GM12878 (cell line): ENCODE measurements around the gene PADI3. TPM values are rescaled to one million over a fixed set of nuclear protein-coding genes. Genes with fewer than 3 reads are reported as not detected.

Source experiments
- ATAC-seq: fragments of 200-7000 bp; cut with Tn5 transposase; 3 replicates; pipeline ENCODE4 v1.9.1; 2020; ENCODE audit warnings: mild to moderate bottlenecking, moderate library complexity
- BruUV-seq: library from RNA; stranded (reverse); fragments of 400-500 nt; replicated peaks from 2 replicates; lab custom pipeline; 2021; lab: Mats Ljungman, UMichigan
- CTCF ChIA-PET: fragments of 300-600 bp; sonication (Branson Sonifier 250); formaldehyde crosslinking; extraction: SDS; loops from one replicate; lab custom pipeline; 2021; ENCODE audit warnings: inconsistent platforms; lab: Yijun Ruan, JAX
- POLR2A ChIA-PET: fragments of 350-600 bp; formaldehyde crosslinking; extraction: SDS; loops from one replicate; lab custom pipeline; 2021; ENCODE audit warnings: inconsistent platforms; lab: Charles Lee
- RAD21 ChIA-PET: fragments of 300-600 bp; sonication (Branson Sonifier 250); formaldehyde crosslinking; loops from one replicate; lab custom pipeline; 2023; ENCODE audit warnings: antibody characterized with exemption; ENCODE audit not compliant: unreplicated experiment; lab: Charles Lee
- SMC1A ChIA-PET: fragments of 300-600 bp; sonication (Branson Sonifier 250); formaldehyde crosslinking; loops from one replicate; lab custom pipeline; 2023; ENCODE audit not compliant: unreplicated experiment, uncharacterized antibody; lab: Charles Lee
- DNase-seq: peaks from one replicate; pipeline ENCODE4 v3.0.0-alpha.2; 2011; ENCODE audit warnings: low read depth, low spot score
- FAIRE-seq: peaks from 3 replicates; lab custom pipeline; 2011; peaks lifted over from hg19 to GRCh38; lab: Jason Lieb, UNC
- H2AFZ ChIP-seq: 2 replicates; pipeline ENCODE4 v1.6.0; 2011; ENCODE audit warnings: low read depth, low read length, control low read depth; ENCODE audit not compliant: control insufficient read depth
- H3K27ac ChIP-seq: 2 replicates; pipeline ENCODE4 v1.5.1; 2011; ENCODE audit warnings: control low read depth; ENCODE audit not compliant: control insufficient read depth, insufficient read depth
- H3K27me3 ChIP-seq, 2 experiments: replicated peaks in 1 of 2; 2 replicates each; pipeline versions ENCODE4 v1.6.0 to v1.6.1; 2011; ENCODE audit warnings: low read length in 1 of 2; ENCODE audit not compliant: control insufficient read depth in 2 of 2, insufficient read depth in 2 of 2
- H3K36me3 ChIP-seq, 2 experiments: 2 replicates each; pipeline ENCODE4 v1.5.1; 2011; ENCODE audit warnings: low read length in 1 of 2; ENCODE audit not compliant: control insufficient read depth in 2 of 2, insufficient read depth in 2 of 2
- H3K4me1 ChIP-seq: 2 replicates; pipeline ENCODE4 v1.6.1; 2011; ENCODE audit warnings: mild to moderate bottlenecking, low read length, moderate library complexity, mixed read lengths; ENCODE audit not compliant: control insufficient read depth, insufficient read depth
- H3K4me2 ChIP-seq: 2 replicates; pipeline ENCODE4 v1.6.0; 2011; ENCODE audit warnings: control low read depth; ENCODE audit not compliant: control insufficient read depth, insufficient read depth
- H3K4me3 ChIP-seq: fragments of 200-600 bp; sonication (generic); 2 replicates; pipeline ENCODE4 v1.5.1; 2016
- H3K79me2 ChIP-seq: 2 replicates; pipeline ENCODE4 v1.6.0; 2011; ENCODE audit warnings: low read length; ENCODE audit not compliant: control insufficient read depth, insufficient read depth
- H3K9ac ChIP-seq: 2 replicates; pipeline ENCODE4 v1.8.0; 2011; ENCODE audit warnings: low read length, control low read depth, mixed read lengths; ENCODE audit not compliant: control insufficient read depth, insufficient read depth
- H3K9me3 ChIP-seq: replicated peaks from 3 replicates; pipeline ENCODE4 v1.5.1; 2011; ENCODE audit warnings: mild to moderate bottlenecking, low read length; ENCODE audit not compliant: control insufficient read depth, insufficient read depth
- H4K20me1 ChIP-seq: 2 replicates; pipeline ENCODE4 v1.6.0; 2011; ENCODE audit not compliant: control insufficient read depth, insufficient read depth
- CREM ChIP-seq: IDR thresholded peaks from 2 replicates; pipeline ENCODE4 v1.6.1; 2014; ENCODE audit warnings: antibody characterized with exemption, low read depth
- EGR1 ChIP-seq, 2 experiments: IDR thresholded peaks; 1 replicate in 1 of 2; 2 replicates in 1 of 2; pipeline ENCODE4 v1.6.1; 2011 to 2012; ENCODE audit warnings: low read depth in 2 of 2, low read length in 2 of 2, borderline replicate concordance in 1 of 2, mild to moderate bottlenecking in 1 of 2, moderate library complexity in 1 of 2
- FOXK2 ChIP-seq: fragments of 450-650 bp; IDR thresholded peaks from 2 replicates; pipeline ENCODE4 v1.6.1; 2017; ENCODE audit warnings: mild to moderate bottlenecking, moderate library complexity
- JUND ChIP-seq: IDR thresholded peaks from 2 replicates; pipeline ENCODE4 v1.6.1; 2012; ENCODE audit warnings: low read depth, mild to moderate bottlenecking, low read length, improper control_type of control experiment, moderate library complexity
- NFXL1 ChIP-seq: fragments of 450-650 bp; IDR thresholded peaks from 2 replicates; pipeline ENCODE4 v1.6.1; 2017; ENCODE audit warnings: antibody characterized with exemption, mild to moderate bottlenecking, borderline replicate concordance
- POLR2AphosphoS5 ChIP-seq: IDR thresholded peaks from 2 replicates; pipeline ENCODE4 v1.6.1; 2011; ENCODE audit warnings: mild to moderate bottlenecking, low read length, inconsistent platforms
- USF1 ChIP-seq: IDR thresholded peaks from 2 replicates; pipeline ENCODE4 v1.6.1; 2011; ENCODE audit warnings: borderline replicate concordance, low read depth, mild to moderate bottlenecking, moderate library complexity, mixed read lengths, low read length; ENCODE audit not compliant: insufficient read depth; ENCODE audit errors: extremely low read length
- ZBTB4 ChIP-seq: fragments of 450-650 bp; formaldehyde crosslinking; IDR thresholded peaks from 2 replicates; pipeline ENCODE4 v1.4.0; 2022; ENCODE audit warnings: mild to moderate bottlenecking, moderate library complexity
- ZNF217 ChIP-seq: fragments of 450-650 bp; IDR thresholded peaks from 2 replicates; pipeline ENCODE4 v1.6.1; 2017; ENCODE audit warnings: antibody characterized with exemption, mild to moderate bottlenecking
- ZSCAN29 ChIP-seq: fragments of 450-650 bp; IDR thresholded peaks from 2 replicates; pipeline ENCODE4 v1.6.1; 2017; ENCODE audit warnings: mild to moderate bottlenecking, moderate library complexity
- WGBS: methylation state at CpG from one replicate; pipeline ENCODE4 v1.1.6; 2016; ENCODE audit warnings: low lambda C conversion rate; ENCODE audit not compliant: insufficient replicate concordance, insufficient coverage; ENCODE audit errors: missing lambda C conversion rate; 5-methylcytosine and 5-hydroxymethylcytosine counted together
- in situ Hi-C: fragments of 300-500 bp; cut with MboI; formaldehyde crosslinking; loops from 9 replicates; pipeline ENCODE4 v1.14.3; 2018; ENCODE audit warnings: mixed read lengths
- intact Hi-C: fragments of 100-400 bp; cut with micrococcal nuclease; formaldehyde crosslinking; loops from one replicate; pipeline ENCODE4 v1.14.2; 2022; ENCODE audit not compliant: unreplicated experiment
- polyA plus RNA-seq, 11 experiments: library from polyadenylated mRNA; depleted of rRNA in 4 of 11; unstranded in 6 of 11; stranded (reverse) in 5 of 11; fragments of >200 nt; fragmentation: Nextera tagmentation in 4 of 11; fragmentation: Illumina TruSeq in 1 of 11; extraction: Ambion mirVana in 4 of 11; extraction: Trizol in 1 of 11; gene quantifications; 1 replicate in 1 of 11; 2 replicates in 10 of 11; pipeline versions ENCODE4 v1.2.1 to v1.2.3, GENCODE V29; 2011 to 2016; ENCODE audit warnings: inconsistent platforms in 2 of 11, missing spikeins in 2 of 11, low read depth in 1 of 11
- total RNA-seq, 4 experiments: library from RNA; depleted of rRNA in 3 of 4; stranded (reverse); fragments of >200 nt in 3 of 4; fragmentation: Illumina TruSeq in 1 of 4; extraction: Trizol in 1 of 4; gene quantifications; 2 replicates each; pipeline versions ENCODE4 v1.2.1 to v1.2.3, GENCODE V29; 2013 to 2021
- TF ChIP-seq, protein P1 (sequence below): fragments of 450-650 bp; IDR thresholded peaks from 2 replicates; pipeline ENCODE4 v1.6.1; 2017; ENCODE audit warnings: borderline replicate concordance

PADI3 gene
- total and polyA plus RNA-seq, 10 of the 15 experiments (the other 5 are each of a cell fraction or from before 2014, with no cell fraction given), result 0.01 TPM; not detected in 9

GRCh38 chr1:17315542-17316130 is 66.7 kb downstream of the PADI3 start (continued):
- TF ChIP-seq ZBTB4 (CRISPR knock-in tag), result no peak

DNA sequence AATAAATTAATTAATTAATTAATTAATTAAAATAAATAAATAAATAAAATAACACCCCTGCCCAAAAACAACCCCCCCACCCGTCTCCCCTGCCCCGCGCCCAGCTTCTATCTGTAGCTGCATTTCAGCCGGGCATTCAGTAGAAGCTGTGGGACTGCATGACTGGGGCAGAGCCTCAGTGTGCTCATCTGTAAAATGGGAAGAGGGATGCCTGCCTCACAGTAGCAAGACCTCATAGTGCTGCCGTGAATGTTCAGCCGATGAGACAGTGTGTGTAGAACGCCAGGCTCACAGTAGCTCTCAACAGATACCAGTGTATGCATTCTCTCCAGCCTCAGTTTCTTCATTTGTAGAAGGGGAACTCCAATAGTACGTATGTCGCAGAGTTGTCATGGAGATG is 67.8 kb downstream of the PADI3 start:
- ChIA-PET RAD21 (interaction anchor here (0.7 kb wide), 1 partner anchor 35 kb away, joined by 4 read pairs; no protein-coding TSS in a partner anchor), SMC1A (no interaction called here)
- WGBS, result 60% methylated on average over 9 of the region's 9 CpGs

More for the DNA sequence above, 67.8 kb downstream of the PADI3 start:
- ATAC-seq (no peak), FAIRE-seq (no peak), DNase-seq (no peak)
- H3K36me3 ChIP-seq, result no peaks in the 10 kb centered on the region
- H3K4me3 ChIP-seq, result no peak overlapping the region
- ChIA-PET CTCF (interaction anchor here (0.6 to 0.7 kb wide), 2 partner anchors 41 to 1503 kb away, joined by 3 read pairs; no protein-coding TSS in a partner anchor), POLR2A (no interaction called here)
- intact Hi-C loops, result no loop called here
- TF ChIP-seq EGR1 (IDR thresholded peaks at IDR 0.05; ENCODE audit: borderline replicate concordance in 1 of 2, low read depth in 2 of 2, low read length in 2 of 2) (no peak), POLR2AphosphoS5 (no peak), ZNF217 (no peak), NFXL1 (no peak), USF1 (no peak), ZSCAN29 (no peak), FOXK2 (no peak), JUND (no peak), CREM (no peak)
- TF ChIP-seq, protein P1, sequence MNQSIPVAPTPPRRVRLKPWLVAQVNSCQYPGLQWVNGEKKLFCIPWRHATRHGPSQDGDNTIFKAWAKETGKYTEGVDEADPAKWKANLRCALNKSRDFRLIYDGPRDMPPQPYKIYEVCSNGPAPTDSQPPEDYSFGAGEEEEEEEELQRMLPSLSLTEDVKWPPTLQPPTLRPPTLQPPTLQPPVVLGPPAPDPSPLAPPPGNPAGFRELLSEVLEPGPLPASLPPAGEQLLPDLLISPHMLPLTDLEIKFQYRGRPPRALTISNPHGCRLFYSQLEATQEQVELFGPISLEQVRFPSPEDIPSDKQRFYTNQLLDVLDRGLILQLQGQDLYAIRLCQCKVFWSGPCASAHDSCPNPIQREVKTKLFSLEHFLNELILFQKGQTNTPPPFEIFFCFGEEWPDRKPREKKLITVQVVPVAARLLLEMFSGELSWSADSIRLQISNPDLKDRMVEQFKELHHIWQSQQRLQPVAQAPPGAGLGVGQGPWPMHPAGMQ, result no peak
- H3K27ac ChIP-seq, result no peak overlapping the region
- in situ Hi-C loops, result no loop called here
- no peaks in the 10 kb centered on the region for H3K4me1 ChIP-seq
- no peaks in the 10 kb centered on the region; a peak in 1 of 4 replicates for H3K27me3 ChIP-seq
- no peak overlapping the region for H2AFZ ChIP-seq
- no TSS peak for BruUV-seq
- H3K79me2 ChIP-seq, result no peaks in the 10 kb centered on the region
- no peak overlapping the region for H3K4me2 ChIP-seq
- no peak overlapping the region for H3K9ac ChIP-seq
- H3K9me3 ChIP-seq, result no peaks in the 10 kb centered on the region
- no peaks in the 10 kb centered on the region for H4K20me1 ChIP-seq
